B cell (primary cell): ENCODE data around the gene UBE2J2.

Experiments
- CTCF ChIP-seq: fragments of 200-600 bp; IDR thresholded peaks from one replicate; pipeline ENCODE4 v1.8.0; 2022; ENCODE audit warnings: antibody characterized with exemption, mild to moderate bottlenecking
- EZH2 ChIP-seq: IDR thresholded peaks from 2 replicates; pipeline ENCODE4 v1.6.1; 2012; ENCODE audit warnings: borderline replicate concordance, low read depth, mild to moderate bottlenecking, moderate library complexity, low read length; ENCODE audit not compliant: insufficient read depth, poor library complexity, severe bottlenecking

- TF ChIP-seq EZH2 (no peak), CTCF (no peak)
Measured at GRCh38 chr1:1255611-1256010, 18.0 kb downstream of the UBE2J2 start.
